Right atrium auricular region (tissue), 2 donors: ENCODE measurements around the gene CCDC183. TPM values are rescaled to one million over a fixed set of nuclear protein-coding genes. Genes with fewer than 3 reads are reported as not detected.
"Not testable (repeated sequence)": the region's sequence is repeated elsewhere in the genome, so short reads cannot be mapped to it uniquely, and the experiment has no call there.

Source experiments
- DNase-seq: peaks from one replicate; pipeline ENCODE4 v3.0.0-alpha.2; 2019; ENCODE audit warnings: low spot score
- H3K27ac ChIP-seq, 2 donors: fragments of 200-600 bp; sonication (generic); 1 replicate in 1 of 2; 2 replicates in 1 of 2; pipeline ENCODE4 v1.5.1; 2016 to 2019
- H3K27me3 ChIP-seq, 2 donors: fragments of 200-600 bp; sonication (generic); one replicate each; pipeline versions ENCODE4 v1.5.1 to v1.6.0; 2017 to 2019
- H3K36me3 ChIP-seq: fragments of 200-600 bp; sonication (generic); one replicate; pipeline ENCODE4 v1.5.1; 2016
- H3K4me1 ChIP-seq, 2 donors: fragments of 200-600 bp; sonication (generic); one replicate each; pipeline versions ENCODE4 v1.5.1 to v1.6.0; 2017 to 2019
- H3K4me3 ChIP-seq, 2 donors: fragments of 200-600 bp; sonication (generic); 1 replicate in 1 of 2; 2 replicates in 1 of 2; pipeline ENCODE4 v1.5.1; 2017 to 2019; ENCODE audit warnings: mild to moderate bottlenecking in 1 of 2, moderate library complexity in 1 of 2
- H3K9me3 ChIP-seq, 2 donors: fragments of 200-600 bp; sonication (generic); one replicate each; pipeline ENCODE4 v1.5.1; 2019
- CTCF ChIP-seq, 2 donors: fragments of 200-600 bp; sonication (generic); IDR thresholded peaks; one replicate each; pipeline ENCODE4 v1.5.1; 2019; ENCODE audit warnings: antibody characterized with exemption in 2 of 2
- total RNA-seq, 2 donors: library from RNA; depleted of rRNA; stranded (reverse); fragments of >200 nt; gene quantifications; one replicate each; pipeline ENCODE4 v1.1.0, GENCODE V29; 2016

The CCDC183 gene
- total RNA-seq, 2 donors from 2014 or later = 2.3 to 2.5 TPM

- peak in 1 of 2 donors; percentile 50 for TF ChIP-seq CTCF (IDR thresholded peaks at IDR 0.05)
- not testable (repeated sequence) for H3K4me1 ChIP-seq, H3K27ac ChIP-seq, H3K9me3 ChIP-seq, H3K4me3 ChIP-seq, DNase-seq, H3K36me3 ChIP-seq, H3K27me3 ChIP-seq
Observed at GRCh38 chr9:136766410-136767120, 29.6 kb upstream of the CCDC183 start.

- Histone ChIP-seq H3K27ac (no peak overlapping the region), H3K4me3 (no peak overlapping the region), H3K9me3 (peaks cover 0 to 6% of the 10 kb centered on the region in 2 donors), H3K27me3 (no peaks in the 10 kb centered on the region), H3K36me3 (no peaks in the 10 kb centered on the region), H3K4me1 (peaks cover 0 to 4% of the 10 kb centered on the region in 2 donors)
- TF ChIP-seq CTCF (IDR thresholded peaks at IDR 0.05) = peak; percentile 20 to 56
- no peak for DNase-seq
Observed at GRCh38 chr9:136769710-136770191, 26.4 kb upstream of the CCDC183 start.

GRCh38 chr9:136771907-136772415, 24.2 kb upstream of the CCDC183 start:
- Histone ChIP-seq H3K27ac (no peak overlapping the region), H3K36me3 (no peaks in the 10 kb centered on the region), H3K4me3 (no peak overlapping the region), H3K9me3 (peaks cover 0 to 6% of the 10 kb centered on the region in 2 donors), H3K4me1 (no peaks in the 10 kb centered on the region), H3K27me3 (no peaks in the 10 kb centered on the region)
- TF ChIP-seq CTCF (IDR thresholded peaks at IDR 0.05) = no peak
- DNase-seq = no peak

GRCh38 chr9:136773386-136774044, 22.6 kb upstream of the CCDC183 start:
- no peak for TF ChIP-seq CTCF (IDR thresholded peaks at IDR 0.05)
- H3K9me3 ChIP-seq = peaks cover 0 to 6% of the 10 kb centered on the region in 2 donors
- H3K36me3 ChIP-seq = no peaks in the 10 kb centered on the region
- H3K27ac ChIP-seq = no peak overlapping the region
- DNase-seq = no peak
- no peaks in the 10 kb centered on the region for H3K27me3 ChIP-seq
- H3K4me1 ChIP-seq = no peaks in the 10 kb centered on the region
- H3K4me3 ChIP-seq = no peak overlapping the region

GRCh38 chr9:136774416-136775045, 21.6 kb upstream of the CCDC183 start:
- no peak overlapping the region for H3K27ac ChIP-seq
- no peaks in the 10 kb centered on the region for H3K27me3 ChIP-seq
- no peak for TF ChIP-seq CTCF (IDR thresholded peaks at IDR 0.05)
- H3K9me3 ChIP-seq = peaks cover 0 to 6% of the 10 kb centered on the region in 2 donors
- H3K36me3 ChIP-seq = no peaks in the 10 kb centered on the region
- H3K4me1 ChIP-seq = no peaks in the 10 kb centered on the region
- no peak overlapping the region for H3K4me3 ChIP-seq
- DNase-seq = no peak
